ENCODE results near the gene PRDM16.

Gene PRDM16

DNA sequence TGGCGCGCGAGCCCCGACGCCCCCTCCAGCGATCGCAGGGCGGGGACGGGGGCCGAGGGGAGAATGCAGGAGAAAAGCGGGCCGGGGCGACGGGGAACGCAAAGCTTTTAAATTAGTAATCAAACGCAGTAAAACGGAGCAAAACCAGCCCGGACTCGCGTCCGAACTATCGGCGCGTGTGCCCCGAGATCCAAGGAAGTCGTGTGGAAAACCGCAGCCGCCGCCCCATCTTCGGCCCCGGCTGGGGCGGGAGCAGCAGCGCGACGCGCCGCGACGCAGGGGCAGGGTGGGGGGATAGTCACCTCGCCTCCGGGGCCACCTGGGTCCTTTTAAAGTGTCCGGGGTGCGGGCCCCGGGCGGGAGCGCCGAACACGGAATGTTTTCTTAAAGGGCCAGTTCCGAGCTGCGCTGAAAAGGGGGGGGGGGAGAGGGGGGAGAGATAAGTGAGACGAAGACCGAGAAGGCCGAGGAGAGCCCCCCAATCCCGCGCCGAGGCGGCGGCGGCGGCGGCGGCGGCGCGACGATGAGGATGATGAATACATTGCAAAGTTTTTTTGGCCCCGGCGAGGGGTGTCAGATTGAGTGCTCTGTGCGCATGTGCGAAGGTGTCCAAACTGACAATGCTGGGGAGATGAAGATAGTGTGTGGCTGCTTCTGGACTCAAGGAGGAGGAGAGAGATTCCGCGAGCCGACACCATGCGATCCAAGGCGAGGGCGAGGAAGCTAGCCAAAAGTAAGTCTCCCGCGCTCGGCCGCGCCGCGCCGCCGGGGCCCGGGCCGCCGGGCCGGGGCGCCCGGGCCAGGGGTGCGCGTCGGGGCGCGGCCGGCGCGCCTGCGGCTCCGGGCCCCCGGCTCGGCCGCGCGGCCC lies at the start of gene PRDM16:
Gene PRDM16, plus strand, starts transcription at position 640 of the 868 bp plus-strand sequence. Its CDS starts 57 bp downstream, at position 697.
- no peak for DNase-seq (ENCODE audit: low spot score)

DNA sequence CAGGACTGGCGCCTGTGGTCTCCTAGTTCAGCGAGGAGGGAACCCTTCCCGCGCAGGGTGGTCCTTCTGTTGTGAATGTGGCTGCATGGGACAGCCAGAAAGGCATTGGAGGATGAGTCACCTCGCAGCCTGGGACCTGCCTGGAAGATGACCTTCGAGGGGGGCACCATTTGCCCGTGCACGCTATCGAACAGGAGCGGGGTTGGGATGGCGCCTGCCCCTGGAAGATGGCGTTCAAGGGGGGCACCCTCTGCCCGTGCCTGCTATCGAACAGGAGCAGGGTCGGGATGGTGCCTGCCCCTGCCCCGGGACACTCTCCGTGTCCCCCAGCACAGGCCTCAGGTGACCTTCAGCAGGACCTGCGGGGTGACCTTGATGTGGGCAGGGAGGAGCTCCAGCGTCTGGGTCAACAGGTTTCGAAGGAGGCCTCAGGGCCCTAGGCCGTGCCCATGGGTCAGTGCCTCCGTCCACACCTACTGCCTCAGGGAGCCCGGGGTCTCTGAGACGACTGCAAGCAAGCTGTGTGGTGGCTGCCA lies 49.4 kb upstream of the PRDM16 start:
- no peak for DNase-seq (ENCODE audit: low spot score)

DNA sequence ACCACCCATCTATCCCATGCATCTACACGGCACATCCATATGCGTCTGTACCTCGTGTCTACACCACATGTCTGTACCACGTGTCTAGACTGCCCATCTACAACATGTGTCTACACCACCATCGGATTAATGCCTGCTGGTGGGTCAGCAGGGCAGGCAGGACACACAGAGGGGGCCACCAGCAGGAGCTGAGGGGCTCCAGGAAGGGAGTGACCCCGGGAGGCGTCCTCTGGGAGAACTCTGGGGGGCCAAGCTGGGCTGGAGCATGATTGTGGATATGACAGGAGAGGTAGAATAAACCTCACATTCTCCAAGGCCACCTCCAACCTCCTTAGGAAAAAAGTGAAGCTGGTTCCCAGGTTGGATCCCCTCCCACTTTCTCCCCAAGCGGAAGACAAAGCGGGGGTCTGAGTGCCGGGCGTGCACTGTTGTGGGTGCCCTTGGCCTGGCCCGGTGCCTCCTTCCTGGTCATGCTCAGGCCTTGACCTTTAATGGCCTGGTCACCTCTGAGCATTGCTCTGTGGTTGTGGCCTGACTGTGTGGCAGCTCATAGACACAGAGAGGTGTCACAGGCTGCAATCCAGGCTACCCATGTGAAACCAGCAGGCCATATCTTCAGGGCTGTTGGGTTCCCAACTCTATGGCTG lies 48.6 kb upstream of the PRDM16 start:
- no peak for DNase-seq (ENCODE audit: low spot score)

DNA sequence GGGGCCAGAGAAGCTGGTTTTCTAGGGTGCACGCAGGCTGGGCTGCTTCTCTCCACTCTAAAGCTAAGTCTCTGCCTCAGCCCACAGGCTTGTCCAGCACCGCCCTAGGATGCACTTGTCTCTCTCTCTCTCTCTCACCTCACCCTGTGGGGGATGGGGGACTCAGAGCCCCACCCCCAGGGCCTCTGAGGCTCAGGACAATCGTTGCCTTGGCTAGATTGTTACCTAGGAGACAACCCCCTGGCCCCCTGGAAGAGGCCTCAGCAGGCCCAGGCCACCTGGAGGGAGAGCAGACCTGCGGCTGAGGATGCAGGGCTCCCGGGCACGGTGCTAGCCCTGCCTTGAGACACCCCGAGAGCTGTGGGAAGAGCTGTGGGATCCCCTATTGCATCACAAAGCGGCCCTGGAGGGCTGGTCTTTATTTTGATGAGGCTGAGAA lies 47.8 kb upstream of the PRDM16 start, which contains the start of gene ACTRT2:
Gene ACTRT2, plus strand, starts transcription at position 235 of the 439 bp plus-strand sequence. CDS start 220 bp downstream, outside the sequence.
- DNase-seq (ENCODE audit: low spot score), result no peak

DNA sequence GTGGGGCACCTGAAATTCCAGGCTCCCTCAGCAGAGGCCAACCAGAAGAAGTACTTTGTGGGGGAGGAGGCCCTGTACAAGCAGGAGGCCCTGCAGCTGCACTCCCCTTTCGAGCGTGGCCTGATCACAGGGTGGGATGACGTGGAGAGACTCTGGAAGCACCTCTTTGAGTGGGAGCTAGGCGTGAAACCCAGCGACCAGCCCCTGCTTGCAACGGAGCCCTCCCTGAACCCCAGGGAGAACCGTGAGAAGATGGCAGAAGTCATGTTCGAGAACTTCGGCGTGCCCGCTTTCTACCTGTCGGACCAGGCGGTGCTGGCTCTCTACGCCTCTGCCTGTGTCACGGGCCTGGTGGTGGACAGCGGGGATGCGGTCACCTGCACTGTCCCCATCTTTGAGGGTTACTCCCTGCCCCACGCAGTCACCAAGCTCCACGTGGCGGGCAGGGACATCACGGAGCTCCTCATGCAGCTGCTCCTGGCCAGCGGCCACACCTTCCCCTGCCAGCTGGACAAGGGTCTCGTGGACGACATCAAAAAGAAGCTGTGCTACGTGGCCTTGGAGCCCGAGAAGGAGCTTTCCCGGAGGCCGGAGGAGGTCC lies 47.1 kb upstream of the PRDM16 start:
- DNase-seq (ENCODE audit: low spot score), result no peak

DNA sequence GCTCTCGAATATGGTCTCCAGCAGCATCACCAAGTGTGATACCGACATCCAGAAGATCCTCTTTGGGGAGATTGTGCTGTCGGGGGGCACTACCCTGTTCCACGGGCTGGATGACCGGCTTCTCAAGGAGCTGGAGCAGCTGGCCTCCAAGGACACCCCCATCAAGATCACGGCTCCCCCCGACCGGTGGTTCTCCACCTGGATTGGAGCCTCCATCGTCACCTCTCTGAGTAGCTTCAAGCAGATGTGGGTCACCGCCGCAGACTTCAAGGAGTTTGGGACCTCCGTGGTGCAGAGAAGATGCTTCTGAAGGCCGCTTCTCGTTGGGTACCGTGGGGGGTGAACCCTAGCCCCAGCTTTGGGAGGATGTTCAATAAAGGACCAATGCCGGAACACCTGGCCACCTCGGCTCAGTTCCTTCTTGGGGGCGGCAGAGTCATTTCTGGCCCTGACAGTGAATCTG lies 46.5 kb upstream of the PRDM16 start:
- DNase-seq (ENCODE audit: low spot score), result no peak

DNA sequence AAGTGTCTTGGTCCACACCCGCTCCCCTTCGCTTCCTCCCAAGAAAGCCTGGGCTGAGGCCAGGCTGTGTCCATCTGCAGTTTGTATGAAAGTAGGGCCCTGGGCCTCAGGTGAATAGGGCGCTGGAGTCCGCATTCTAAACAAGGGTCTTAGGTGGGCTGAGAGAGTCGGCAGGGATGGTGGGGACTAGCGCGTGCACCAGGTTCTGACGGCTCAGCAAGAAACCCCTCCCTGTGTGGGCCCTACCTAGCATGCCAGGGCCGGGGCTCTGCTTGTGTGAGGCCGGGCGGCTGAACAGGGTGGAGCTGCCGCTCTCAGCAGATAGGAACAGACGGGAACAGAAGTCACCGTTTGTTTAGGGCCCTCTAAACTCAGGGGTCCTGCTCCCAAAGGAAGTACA lies 46.0 kb upstream of the PRDM16 start:
- DNase-seq (ENCODE audit: low spot score), result no peak

DNA sequence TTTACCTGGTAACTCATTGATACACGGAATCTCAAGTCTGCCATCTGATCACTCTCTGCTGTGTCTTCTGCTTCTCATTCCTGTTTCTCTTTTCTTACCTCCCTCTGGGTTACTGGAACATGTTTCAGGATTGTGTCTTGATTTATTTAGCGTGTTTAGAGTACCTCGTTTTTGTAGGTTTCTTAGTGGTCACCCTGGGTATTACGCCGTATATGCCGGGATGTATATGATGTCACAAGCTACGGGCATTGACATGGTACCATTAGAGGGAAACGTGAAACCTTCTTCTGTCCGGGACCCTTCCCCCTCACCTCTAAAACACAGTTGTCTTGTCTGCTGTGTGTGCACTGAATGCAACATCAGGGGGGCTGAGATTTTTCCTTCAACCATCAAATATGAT lies 45.0 kb upstream of the PRDM16 start:
- DNase-seq (ENCODE audit: low spot score), result no peak

DNA sequence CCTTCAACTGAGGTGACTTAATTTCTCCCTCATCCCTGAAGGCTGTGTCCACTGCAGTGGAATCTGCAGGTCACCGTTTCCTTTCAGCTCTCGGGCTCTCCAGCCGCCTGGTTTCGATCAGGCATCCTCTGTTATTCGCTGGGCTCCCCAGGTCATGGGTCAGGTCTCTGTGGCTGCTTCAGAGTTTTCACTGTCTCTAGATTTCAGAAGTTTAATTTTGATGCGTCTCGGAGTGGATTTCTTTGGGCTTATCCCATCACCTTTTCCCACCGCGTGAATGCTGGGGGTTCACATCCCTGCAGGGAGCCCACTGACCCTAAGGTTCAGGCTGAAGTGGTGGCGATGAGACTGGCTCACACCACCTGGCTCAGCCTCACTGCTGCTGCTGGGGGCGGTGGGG lies 44.4 kb upstream of the PRDM16 start:
- no peak for DNase-seq (ENCODE audit: low spot score)

DNA sequence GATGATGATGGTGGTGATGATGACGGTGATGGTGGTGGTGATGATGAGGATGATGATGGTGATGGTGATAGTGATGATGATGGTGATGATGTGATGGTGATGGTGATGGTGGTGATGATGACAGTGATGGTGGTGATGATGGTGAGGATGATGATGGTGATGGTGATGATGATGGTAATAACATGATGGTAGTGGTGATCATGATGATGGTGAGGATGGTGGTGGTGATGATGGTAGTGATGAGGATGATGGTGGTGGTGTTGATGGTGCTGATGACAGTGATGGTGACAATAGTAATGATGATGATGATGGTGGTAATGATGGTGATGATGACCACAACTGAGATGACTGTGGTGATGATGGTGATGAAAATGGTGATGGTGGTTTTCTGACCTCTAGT lies 42.9 kb upstream of the PRDM16 start:
- DNase-seq (ENCODE audit: low spot score), result no peak

DNA sequence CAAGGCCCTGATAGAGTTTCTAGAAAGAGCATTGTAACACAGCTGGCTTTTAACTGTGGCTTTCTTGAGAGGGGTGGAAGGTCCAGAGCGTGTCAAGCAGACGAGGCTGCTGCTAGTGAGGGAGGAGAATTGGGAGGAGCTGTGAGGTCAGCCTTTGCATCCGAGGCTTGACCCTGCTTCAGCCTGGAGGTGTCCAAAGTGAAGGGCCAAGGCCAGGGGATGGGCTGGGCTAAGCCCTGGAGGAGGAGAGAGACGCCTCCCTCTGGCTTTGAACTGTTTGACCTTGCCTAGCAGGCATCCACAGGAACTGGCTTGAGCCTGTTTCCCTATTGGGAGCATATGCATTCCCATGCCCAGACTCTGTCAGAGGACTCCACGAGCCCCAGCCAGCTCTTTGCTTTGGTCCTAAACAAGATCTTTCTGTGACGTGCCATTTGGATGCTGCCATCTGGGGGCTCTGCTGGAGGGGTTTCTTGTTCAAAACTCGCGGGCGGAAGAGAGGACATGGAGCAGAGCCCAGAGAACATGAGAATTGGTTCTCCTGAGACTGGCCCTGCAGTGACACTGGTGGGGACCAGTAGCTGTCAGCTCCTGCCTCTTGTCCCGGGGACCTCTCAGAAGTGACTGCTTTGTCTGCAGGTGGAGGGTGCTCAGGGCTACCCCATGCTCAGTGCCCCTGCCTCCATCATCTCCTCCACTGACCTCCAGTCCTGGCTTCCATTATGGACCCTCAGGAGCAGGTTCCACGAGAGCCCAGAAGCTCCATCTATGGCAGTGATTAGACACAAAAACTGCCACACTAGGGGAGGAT lies 42.2 kb upstream of the PRDM16 start:
- DNase-seq (ENCODE audit: low spot score), result no peak

DNA sequence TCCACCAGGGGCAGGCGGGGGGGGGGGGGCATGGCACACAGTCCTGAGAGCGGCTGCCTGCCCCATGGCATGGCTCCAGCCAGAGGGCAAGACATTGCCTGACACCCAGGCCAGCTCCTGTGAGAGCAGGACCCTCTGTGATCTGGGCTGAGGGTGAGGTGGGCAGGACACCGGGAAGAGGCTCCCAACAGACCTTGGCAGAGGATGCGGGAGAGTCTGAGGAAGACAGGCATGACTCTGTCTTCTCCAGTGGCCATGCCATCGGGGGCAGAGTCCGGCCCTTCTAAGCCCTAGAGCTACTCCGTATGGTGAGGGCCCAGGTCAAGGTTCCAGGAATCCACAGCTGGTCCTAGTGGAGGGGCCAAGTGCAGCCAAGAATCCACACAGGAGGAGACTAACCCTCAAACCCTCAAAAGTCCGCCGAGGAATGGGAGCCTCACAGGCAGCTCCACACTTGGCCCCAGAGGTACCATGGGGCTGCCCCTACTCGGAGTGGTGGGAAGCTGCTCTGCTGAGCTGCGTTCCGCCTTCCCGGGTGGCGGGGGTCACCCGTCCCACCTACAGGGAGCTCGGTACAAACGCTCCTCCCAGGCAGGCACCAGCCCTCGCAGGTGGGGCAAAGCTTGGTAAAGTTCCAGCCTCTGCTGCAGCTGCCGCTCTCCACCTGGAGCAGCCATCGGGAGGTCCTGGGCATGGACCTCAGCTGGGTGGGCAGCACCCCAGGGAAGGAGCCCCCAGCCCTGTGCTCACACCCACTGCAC lies 41.2 kb upstream of the PRDM16 start:
- no peak for DNase-seq (ENCODE audit: low spot score)

DNA sequence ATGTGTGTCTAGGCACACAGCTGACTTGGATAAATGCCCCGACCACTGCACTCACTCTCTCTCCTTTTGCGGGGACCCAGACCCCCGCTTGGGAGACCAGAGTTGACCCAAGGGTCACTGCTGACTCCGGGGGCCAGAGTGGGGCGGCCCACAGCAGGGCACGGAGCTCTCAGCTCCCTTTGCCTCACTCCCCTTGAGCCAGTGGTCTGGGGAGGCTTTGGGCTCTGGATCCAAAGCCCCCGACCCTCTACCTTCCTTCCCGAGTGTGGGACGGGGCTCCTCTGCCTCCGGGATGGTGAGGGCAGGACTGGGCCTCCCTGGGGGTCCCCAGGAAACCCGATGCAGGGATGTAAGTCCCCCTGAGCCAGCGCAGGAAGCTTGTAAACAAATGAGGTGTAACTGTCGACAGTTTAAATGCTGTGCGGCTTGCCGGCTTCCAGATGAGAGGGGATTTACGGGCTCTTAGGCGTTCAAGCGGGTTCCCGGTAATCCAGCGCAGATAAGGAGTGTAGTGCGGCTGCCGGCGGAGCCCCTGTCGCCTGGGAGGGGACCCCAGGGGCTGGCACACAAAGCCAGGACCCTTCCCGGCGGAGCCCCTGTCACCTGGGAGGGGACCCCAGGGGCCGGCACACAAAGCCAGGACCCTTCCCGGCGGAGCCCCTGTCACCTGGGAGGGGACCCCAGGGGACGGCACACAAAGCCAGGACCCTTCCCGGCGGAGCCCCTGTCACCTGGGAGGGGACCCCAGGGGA lies 40.3 kb upstream of the PRDM16 start:
- DNase-seq (ENCODE audit: low spot score), result no peak

DNA sequence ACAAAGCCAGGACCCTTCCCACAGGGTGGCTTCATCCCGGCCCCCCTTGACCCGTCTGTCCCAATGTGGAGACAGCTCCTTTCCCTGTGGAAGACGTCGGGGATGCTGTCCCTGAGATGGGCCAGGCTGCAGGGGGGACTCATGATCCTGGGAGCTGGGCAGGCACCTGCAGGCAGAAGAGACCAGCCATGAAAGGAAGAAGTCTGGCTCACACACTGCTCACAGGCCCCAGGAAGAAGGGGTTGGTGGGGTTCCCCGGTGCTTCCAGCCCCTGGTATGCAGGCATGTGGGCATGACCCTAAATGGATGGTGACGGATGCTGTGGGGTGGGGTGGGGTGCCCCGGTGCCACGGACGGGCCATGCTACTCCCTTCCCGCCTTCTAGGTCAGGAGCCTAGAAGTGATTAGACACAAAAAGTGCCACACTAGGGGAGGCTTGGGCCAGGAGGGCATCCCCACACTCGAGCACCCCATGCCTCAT lies 39.5 kb upstream of the PRDM16 start:
- no peak for DNase-seq (ENCODE audit: low spot score)

DNA sequence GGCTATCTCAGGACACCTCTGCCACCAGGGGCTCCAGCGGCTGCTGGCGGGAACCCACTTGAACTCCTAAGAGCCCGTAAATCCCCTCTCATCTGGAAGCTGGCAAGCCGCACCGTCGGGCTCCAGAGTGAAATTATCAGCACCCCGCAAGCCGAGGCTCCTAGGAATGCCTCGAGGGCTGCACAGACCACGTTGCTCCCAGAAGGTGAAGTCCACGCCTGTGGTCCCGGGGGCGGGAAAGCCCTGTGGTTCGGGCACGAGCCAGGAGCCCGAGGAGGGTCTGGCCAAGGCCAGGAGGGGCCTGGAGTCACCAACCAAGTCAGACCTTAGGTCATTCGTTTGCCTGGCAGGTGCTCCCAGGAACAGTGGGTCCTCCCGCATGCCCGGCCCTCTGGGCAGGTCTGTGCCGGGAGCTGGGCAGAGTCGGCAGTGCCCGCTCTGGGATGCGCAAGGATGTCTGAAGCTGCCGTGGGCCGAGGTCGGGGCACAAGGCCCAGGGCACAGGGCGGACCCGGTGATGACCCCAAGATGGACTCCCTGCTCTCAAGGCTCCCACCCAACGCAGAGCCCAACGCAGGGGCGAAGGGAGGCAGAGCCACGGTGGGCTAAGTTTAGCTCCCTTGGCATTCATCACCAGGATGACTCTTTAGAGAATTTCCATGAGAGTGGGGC lies 38.9 kb upstream of the PRDM16 start:
- DNase-seq (ENCODE audit: low spot score), result no peak

DNA sequence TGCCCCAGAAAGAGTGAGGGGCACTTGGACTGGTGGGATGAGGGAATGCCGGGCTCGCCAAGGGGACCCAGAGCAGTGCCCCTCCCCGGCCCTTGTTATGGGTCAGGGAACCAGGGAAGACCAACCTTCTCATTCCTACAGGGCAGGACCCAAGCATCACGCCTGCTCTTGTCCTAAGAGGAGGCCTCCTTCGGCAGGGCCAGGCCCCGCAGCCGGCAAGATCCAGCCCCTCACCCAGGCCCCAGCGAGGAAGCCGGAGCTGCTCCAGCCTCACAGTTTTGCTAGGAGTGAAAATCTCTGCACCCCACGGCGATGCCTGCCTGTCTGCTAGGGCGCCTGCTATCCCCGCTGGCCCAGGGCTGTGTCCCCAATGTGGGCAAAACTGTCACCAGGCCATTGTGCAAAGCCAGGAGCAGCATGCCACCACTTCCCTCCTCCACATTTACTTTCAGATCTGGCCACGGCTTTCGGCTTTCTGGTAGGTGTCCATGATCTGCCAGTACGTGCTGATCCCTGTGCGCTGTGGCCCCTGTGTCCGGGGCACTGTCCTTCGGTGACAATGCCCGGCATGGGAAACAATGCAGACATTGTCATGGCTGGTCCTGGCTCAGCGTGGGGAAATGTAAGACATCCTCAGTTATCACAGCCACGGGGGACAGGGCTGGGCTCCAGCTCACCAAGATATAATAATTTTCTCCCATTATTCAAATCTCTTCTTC lies 38.2 kb upstream of the PRDM16 start:
- DNase-seq (ENCODE audit: low spot score), result no peak

DNA sequence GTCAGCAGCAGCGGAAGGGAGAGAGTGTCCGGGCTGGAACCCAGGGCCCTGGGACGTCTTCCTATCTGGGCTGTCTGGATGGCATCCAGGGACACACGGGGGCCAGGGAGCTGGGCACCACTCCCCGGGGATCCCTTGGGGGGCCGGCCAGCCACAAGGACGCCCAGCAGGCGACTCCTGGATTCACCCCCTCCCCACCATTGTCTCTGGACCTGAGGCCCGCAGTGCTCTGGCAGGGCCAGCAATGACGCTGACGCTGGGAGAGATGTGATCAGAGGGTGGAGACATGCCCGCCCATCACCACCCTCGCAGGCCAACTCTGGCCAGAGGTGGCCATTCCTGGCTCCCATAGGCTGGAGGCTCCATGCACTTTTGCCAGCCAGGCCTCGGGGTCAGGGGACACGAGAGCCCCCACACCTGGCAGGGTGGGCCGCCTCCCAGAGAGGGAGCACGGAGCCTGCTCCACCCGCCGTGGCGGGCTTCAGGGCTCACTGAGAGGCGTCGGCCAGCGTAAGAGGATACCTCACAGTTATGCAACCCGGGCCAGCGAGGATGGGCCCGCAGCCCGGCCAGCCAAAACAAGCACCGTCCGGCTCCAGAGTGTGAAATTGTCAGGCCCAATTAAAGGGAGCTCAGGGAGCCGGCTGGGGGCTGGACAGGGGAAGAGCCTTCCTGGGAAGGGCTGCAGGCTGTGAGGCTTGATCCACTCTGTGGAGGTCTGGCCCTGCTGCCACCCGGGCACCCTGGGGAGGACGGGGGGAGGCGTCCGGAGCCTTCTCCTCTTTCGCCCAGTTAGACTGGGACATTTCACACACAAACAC lies 37.4 kb upstream of the PRDM16 start:
- no peak for DNase-seq (ENCODE audit: low spot score)
